ENCODE data around the gene SH3BP2. TPM values are rescaled to one million over a fixed set of nuclear protein-coding genes. Genes with fewer than 3 reads are reported as not detected.

Gene SH3BP2
- total RNA-seq, 4 donors from 2014 or later: 54.8 to 208 (median 102) TPM

- Histone ChIP-seq H3K27me3 (no peaks in the 10 kb centered on the region), H3K4me1 (peaks cover 0 to 9% (median 0%) of the 10 kb centered on the region in 4 donors), H3K4me3 (no peak overlapping the region), H3K36me3 (peaks cover 0 to 80% (median 0%) of the 10 kb centered on the region in 3 donors), H3K9me3 (no peaks in the 10 kb centered on the region), H3K27ac (no peak overlapping the region)
- peak in 1 of 3 donors; percentile 44 for DNase-seq
- no peak for TF ChIP-seq POLR2A (IDR thresholded peaks at IDR 0.05)
- no peak for TF ChIP-seq CTCF (IDR thresholded peaks at IDR 0.05)
Observed at GRCh38 chr4:2824329-2824835, 31.5 kb downstream of the SH3BP2 start.

GRCh38 chr4:2824836-2825381 is 32.0 kb downstream of the SH3BP2 start:
- H3K9me3 ChIP-seq: no peaks in the 10 kb centered on the region
- H3K27ac ChIP-seq: no peak overlapping the region
- TF ChIP-seq CTCF (IDR thresholded peaks at IDR 0.05): no peak
- no peak for TF ChIP-seq POLR2A (IDR thresholded peaks at IDR 0.05)
- peaks cover 0 to 85% (median 0%) of the 10 kb centered on the region in 3 donors for H3K36me3 ChIP-seq
- H3K27me3 ChIP-seq: no peaks in the 10 kb centered on the region
- peak in 1 of 3 donors; percentile 39 for DNase-seq
- H3K4me3 ChIP-seq: no peak overlapping the region
- peaks cover 0 to 9% (median 0%) of the 10 kb centered on the region in 4 donors for H3K4me1 ChIP-seq

- Histone ChIP-seq H3K9me3 (no peaks in the 10 kb centered on the region), H3K4me1 (peaks cover 0 to 9% (median 0%) of the 10 kb centered on the region in 4 donors), H3K27ac (no peak overlapping the region), H3K36me3 (peaks cover 0 to 90% (median 0%) of the 10 kb centered on the region in 3 donors), H3K27me3 (no peaks in the 10 kb centered on the region), H3K4me3 (no peak overlapping the region)
- no peak for TF ChIP-seq CTCF (IDR thresholded peaks at IDR 0.05)
- no peak for TF ChIP-seq POLR2A (IDR thresholded peaks at IDR 0.05)
- DNase-seq: peak in 1 of 3 donors; percentile 34
Observed at GRCh38 chr4:2825740-2826139, 32.9 kb downstream of the SH3BP2 start.

- Histone ChIP-seq H3K4me3 (no peak overlapping the region), H3K27me3 (no peaks in the 10 kb centered on the region), H3K36me3 (peaks cover 0 to 94% (median 0%) of the 10 kb centered on the region in 3 donors), H3K9me3 (no peaks in the 10 kb centered on the region), H3K27ac (no peak overlapping the region), H3K4me1 (peaks cover 0 to 9% (median 0%) of the 10 kb centered on the region in 4 donors)
- TF ChIP-seq CTCF (IDR thresholded peaks at IDR 0.05): no peak
- DNase-seq: peak in 1 of 3 donors; percentile 40
Observed at GRCh38 chr4:2827071-2827873, 34.4 kb downstream of the SH3BP2 start.

GRCh38 chr4:2827874-2828751 is 35.2 kb downstream of the SH3BP2 start:
- DNase-seq: peak in 1 of 3 donors; percentile 40
- Histone ChIP-seq H3K27me3 (no peaks in the 10 kb centered on the region), H3K4me1 (peaks cover 0 to 5% (median 2%) of the 10 kb centered on the region in 4 donors), H3K9me3 (no peaks in the 10 kb centered on the region), H3K4me3 (no peak overlapping the region), H3K27ac (no peak overlapping the region), H3K36me3 (peaks cover 0 to 94% (median 0%) of the 10 kb centered on the region in 3 donors)
- TF ChIP-seq CTCF (IDR thresholded peaks at IDR 0.05) (no peak), POLR2A (IDR thresholded peaks at IDR 0.05) (no peak)

All from Peyer's patch (tissue), 4 donors.